SK-N-SH treated with all-trans-retinoic acid at 6 μM for 48 hours (cell line): ENCODE data around the gene CENPK.
A peak's percentile ranks its signal among the peaks of the same experiment; 100 is the strongest.

ENCODE experiments used
- ATAC-seq: fragments of 200-7000 bp; cut with Tn5 transposase; 3 replicates; pipeline ENCODE4 v1.9.1; 2020; ENCODE audit warnings: mild to moderate bottlenecking, moderate library complexity
- ARNTL ChIP-seq: fragments of 450-650 bp; formaldehyde crosslinking; IDR thresholded peaks from 2 replicates; pipeline ENCODE4 v1.5.0; 2020; ENCODE audit warnings: low read depth, mild to moderate bottlenecking, moderate library complexity, borderline replicate concordance
- BACH2 ChIP-seq: fragments of 250-450 bp; sonication (Bioruptor Pico); IDR thresholded peaks from 2 replicates; pipeline ENCODE4 v1.9.0; 2021; ENCODE audit warnings: mild to moderate bottlenecking, borderline replicate concordance
- CSDC2 ChIP-seq: fragments of 250-450 bp; sonication (Bioruptor Pico); IDR thresholded peaks from 2 replicates; pipeline ENCODE4 v1.5.0; 2020; ENCODE audit warnings: mild to moderate bottlenecking, moderate library complexity
- GLIS3 ChIP-seq: fragments of 250-450 bp; sonication (Bioruptor Pico); IDR thresholded peaks from 2 replicates; pipeline ENCODE4 v1.5.0; 2020; ENCODE audit warnings: mild to moderate bottlenecking, moderate library complexity
- ISL1 ChIP-seq: fragments of 250-450 bp; sonication (Bioruptor Pico); IDR thresholded peaks from 2 replicates; pipeline ENCODE4 v2.1.2; 2022; ENCODE audit warnings: mild to moderate bottlenecking, moderate library complexity
- PPARA ChIP-seq: fragments of 250-450 bp; sonication (Bioruptor Pico); IDR thresholded peaks from 2 replicates; pipeline ENCODE4 v1.5.0; 2020; ENCODE audit warnings: mild to moderate bottlenecking, borderline replicate concordance
- TCF4 ChIP-seq: fragments of 250-450 bp; sonication (Bioruptor Pico); IDR thresholded peaks from 2 replicates; pipeline ENCODE4 v1.8.0; 2021; ENCODE audit warnings: mild to moderate bottlenecking, moderate library complexity, borderline replicate concordance
- ZC3H10 ChIP-seq: fragments of 250-450 bp; sonication (Bioruptor Pico); IDR thresholded peaks from 2 replicates; pipeline ENCODE4 v1.5.1; 2021; ENCODE audit warnings: mild to moderate bottlenecking, moderate library complexity
- ZFP30 ChIP-seq: fragments of 450-650 bp; formaldehyde crosslinking; IDR thresholded peaks from 2 replicates; pipeline ENCODE4 v1.5.0; 2022; ENCODE audit warnings: mild to moderate bottlenecking, moderate library complexity
- ZNF565 ChIP-seq: fragments of 450-650 bp; formaldehyde crosslinking; conservative IDR thresholded peaks from 2 replicates; pipeline ENCODE4 v1.5.0; 2020; ENCODE audit warnings: low read depth, mild to moderate bottlenecking, moderate library complexity
- ZNF70 ChIP-seq: fragments of 450-650 bp; formaldehyde crosslinking; IDR thresholded peaks from 2 replicates; pipeline ENCODE4 v1.5.0; 2020; ENCODE audit warnings: mild to moderate bottlenecking, moderate library complexity
- ZNF8 ChIP-seq: fragments of 450-650 bp; formaldehyde crosslinking; IDR thresholded peaks from 2 replicates; pipeline ENCODE4 v1.5.0; 2020; ENCODE audit warnings: mild to moderate bottlenecking, moderate library complexity
- TF ChIP-seq, protein P1 (sequence below): fragments of 250-450 bp; sonication (Bioruptor Pico); IDR thresholded peaks from 2 replicates; pipeline ENCODE4 v1.5.0; 2020; ENCODE audit warnings: mild to moderate bottlenecking, moderate library complexity
- TF ChIP-seq, protein P2 (sequence below): fragments of 250-450 bp; sonication (Bioruptor Pico); IDR thresholded peaks from 2 replicates; pipeline ENCODE4 v1.8.0; 2020; ENCODE audit warnings: mild to moderate bottlenecking, moderate library complexity, borderline replicate concordance
- TF ChIP-seq, protein P3 (sequence below): fragments of 250-450 bp; sonication (Bioruptor Pico); IDR thresholded peaks from 2 replicates; pipeline ENCODE4 v1.5.1; 2021; ENCODE audit warnings: mild to moderate bottlenecking, moderate library complexity
- TF ChIP-seq, protein P4 (sequence below): fragments of 250-450 bp; sonication (Bioruptor Pico); IDR thresholded peaks from 2 replicates; pipeline ENCODE4 v1.5.1; 2020; ENCODE audit warnings: low read depth, mild to moderate bottlenecking, moderate library complexity
- TF ChIP-seq, protein P5 (sequence below): fragments of 250-450 bp; sonication (Bioruptor Pico); IDR thresholded peaks from 2 replicates; pipeline ENCODE4 v1.8.0; 2021; ENCODE audit warnings: low read depth, mild to moderate bottlenecking, moderate library complexity, borderline replicate concordance

Gene CENPK

DNA sequence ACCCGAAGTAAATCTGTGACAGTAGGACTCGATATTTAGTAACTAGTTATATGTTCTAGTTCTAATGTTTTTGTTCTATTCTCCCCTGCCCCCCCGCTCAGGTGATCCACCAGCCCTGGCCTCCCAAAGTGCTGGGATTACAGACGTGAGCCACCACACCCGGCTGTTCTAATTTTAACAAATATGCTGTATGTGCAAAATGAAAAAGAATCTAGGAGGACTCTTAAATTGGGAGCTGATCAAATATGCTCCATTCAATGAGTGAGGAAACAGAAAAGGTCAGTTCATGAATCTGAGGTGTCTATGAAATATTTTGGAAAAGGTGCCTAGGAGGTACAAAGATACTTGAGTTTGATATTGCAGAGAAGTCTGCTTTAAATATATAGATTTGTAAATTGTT, 16.8 kb downstream of the CENPK start:
- no peak for TF ChIP-seq ZFP30 (CRISPR knock-in tag)
- ATAC-seq: no peak

DNA sequence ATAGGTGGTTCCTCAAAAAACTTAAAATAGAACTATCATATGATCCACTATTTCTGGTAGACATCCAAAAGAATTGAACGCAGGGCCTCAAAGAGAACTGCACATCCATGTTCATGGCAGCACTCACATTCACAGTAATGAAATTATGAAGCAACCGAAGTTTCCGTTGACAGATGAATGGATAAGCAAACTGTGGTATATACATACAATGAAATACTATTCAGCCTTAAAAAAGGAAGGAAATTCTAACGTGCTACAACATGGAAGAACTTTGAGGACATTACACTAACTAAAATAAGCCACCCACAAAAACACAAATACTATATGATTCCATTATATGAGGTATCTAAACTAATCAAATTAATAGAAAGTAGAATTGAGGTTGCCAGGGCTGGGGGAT, 18.5 kb downstream of the CENPK start:
- TF ChIP-seq ZNF565 (no peak), ZNF8 (peak; percentile 60), CSDC2 (CRISPR knock-in tag) (no peak), ISL1 (CRISPR knock-in tag) (no peak), ARNTL (CRISPR knock-in tag) (no peak)
- TF ChIP-seq, protein P1, sequence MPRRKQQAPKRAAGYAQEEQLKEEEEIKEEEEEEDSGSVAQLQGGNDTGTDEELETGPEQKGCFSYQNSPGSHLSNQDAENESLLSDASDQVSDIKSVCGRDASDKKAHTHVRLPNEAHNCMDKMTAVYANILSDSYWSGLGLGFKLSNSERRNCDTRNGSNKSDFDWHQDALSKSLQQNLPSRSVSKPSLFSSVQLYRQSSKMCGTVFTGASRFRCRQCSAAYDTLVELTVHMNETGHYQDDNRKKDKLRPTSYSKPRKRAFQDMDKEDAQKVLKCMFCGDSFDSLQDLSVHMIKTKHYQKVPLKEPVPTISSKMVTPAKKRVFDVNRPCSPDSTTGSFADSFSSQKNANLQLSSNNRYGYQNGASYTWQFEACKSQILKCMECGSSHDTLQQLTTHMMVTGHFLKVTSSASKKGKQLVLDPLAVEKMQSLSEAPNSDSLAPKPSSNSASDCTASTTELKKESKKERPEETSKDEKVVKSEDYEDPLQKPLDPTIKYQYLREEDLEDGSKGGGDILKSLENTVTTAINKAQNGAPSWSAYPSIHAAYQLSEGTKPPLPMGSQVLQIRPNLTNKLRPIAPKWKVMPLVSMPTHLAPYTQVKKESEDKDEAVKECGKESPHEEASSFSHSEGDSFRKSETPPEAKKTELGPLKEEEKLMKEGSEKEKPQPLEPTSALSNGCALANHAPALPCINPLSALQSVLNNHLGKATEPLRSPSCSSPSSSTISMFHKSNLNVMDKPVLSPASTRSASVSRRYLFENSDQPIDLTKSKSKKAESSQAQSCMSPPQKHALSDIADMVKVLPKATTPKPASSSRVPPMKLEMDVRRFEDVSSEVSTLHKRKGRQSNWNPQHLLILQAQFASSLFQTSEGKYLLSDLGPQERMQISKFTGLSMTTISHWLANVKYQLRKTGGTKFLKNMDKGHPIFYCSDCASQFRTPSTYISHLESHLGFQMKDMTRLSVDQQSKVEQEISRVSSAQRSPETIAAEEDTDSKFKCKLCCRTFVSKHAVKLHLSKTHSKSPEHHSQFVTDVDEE: no peak
- no peak for ATAC-seq

DNA sequence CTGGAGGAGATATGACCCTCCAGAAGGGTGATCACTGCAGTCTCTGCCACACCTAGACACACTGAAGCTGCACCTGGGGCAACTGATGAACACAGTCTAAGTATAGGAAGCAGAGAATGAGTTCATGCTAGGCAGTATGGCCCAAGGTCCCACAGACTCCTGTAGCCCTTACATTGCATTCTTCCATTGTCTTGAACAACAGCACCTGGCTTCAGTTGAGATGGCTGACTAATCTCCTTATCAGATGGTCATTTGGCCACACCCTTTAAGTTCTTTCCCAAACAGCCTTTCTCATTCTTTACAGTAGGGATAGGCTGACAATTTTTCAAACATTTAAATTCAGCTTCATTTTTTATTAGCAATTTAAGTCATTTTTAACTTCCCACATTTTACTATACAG, 23.1 kb downstream of the CENPK start:
- TF ChIP-seq, protein P2, sequence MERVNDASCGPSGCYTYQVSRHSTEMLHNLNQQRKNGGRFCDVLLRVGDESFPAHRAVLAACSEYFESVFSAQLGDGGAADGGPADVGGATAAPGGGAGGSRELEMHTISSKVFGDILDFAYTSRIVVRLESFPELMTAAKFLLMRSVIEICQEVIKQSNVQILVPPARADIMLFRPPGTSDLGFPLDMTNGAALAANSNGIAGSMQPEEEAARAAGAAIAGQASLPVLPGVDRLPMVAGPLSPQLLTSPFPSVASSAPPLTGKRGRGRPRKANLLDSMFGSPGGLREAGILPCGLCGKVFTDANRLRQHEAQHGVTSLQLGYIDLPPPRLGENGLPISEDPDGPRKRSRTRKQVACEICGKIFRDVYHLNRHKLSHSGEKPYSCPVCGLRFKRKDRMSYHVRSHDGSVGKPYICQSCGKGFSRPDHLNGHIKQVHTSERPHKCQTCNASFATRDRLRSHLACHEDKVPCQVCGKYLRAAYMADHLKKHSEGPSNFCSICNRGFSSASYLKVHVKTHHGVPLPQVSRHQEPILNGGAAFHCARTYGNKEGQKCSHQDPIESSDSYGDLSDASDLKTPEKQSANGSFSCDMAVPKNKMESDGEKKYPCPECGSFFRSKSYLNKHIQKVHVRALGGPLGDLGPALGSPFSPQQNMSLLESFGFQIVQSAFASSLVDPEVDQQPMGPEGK (CRISPR knock-in tag): no peak
- TF ChIP-seq, protein P3, sequence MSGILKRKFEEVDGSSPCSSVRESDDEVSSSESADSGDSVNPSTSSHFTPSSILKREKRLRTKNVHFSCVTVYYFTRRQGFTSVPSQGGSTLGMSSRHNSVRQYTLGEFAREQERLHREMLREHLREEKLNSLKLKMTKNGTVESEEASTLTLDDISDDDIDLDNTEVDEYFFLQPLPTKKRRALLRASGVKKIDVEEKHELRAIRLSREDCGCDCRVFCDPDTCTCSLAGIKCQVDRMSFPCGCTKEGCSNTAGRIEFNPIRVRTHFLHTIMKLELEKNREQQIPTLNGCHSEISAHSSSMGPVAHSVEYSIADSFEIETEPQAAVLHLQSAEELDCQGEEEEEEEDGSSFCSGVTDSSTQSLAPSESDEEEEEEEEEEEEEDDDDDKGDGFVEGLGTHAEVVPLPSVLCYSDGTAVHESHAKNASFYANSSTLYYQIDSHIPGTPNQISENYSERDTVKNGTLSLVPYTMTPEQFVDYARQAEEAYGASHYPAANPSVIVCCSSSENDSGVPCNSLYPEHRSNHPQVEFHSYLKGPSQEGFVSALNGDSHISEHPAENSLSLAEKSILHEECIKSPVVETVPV (CRISPR knock-in tag): no peak
- TF ChIP-seq, protein P4, sequence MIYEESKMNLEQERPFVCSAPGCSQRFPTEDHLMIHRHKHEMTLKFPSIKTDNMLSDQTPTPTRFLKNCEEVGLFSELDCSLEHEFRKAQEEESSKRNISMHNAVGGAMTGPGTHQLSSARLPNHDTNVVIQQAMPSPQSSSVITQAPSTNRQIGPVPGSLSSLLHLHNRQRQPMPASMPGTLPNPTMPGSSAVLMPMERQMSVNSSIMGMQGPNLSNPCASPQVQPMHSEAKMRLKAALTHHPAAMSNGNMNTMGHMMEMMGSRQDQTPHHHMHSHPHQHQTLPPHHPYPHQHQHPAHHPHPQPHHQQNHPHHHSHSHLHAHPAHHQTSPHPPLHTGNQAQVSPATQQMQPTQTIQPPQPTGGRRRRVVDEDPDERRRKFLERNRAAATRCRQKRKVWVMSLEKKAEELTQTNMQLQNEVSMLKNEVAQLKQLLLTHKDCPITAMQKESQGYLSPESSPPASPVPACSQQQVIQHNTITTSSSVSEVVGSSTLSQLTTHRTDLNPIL (CRISPR knock-in tag): no peak
- TF ChIP-seq, protein P1: no peak
- TF ChIP-seq ARNTL (CRISPR knock-in tag): no peak
- TF ChIP-seq, protein P5, sequence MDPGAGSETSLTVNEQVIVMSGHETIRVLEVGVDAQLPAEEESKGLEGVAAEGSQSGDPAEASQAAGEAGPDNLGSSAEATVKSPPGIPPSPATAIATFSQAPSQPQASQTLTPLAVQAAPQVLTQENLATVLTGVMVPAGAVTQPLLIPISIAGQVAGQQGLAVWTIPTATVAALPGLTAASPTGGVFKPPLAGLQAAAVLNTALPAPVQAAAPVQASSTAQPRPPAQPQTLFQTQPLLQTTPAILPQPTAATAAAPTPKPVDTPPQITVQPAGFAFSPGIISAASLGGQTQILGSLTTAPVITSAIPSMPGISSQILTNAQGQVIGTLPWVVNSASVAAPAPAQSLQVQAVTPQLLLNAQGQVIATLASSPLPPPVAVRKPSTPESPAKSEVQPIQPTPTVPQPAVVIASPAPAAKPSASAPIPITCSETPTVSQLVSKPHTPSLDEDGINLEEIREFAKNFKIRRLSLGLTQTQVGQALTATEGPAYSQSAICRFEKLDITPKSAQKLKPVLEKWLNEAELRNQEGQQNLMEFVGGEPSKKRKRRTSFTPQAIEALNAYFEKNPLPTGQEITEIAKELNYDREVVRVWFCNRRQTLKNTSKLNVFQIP (CRISPR knock-in tag): no peak
- no peak for ATAC-seq

DNA sequence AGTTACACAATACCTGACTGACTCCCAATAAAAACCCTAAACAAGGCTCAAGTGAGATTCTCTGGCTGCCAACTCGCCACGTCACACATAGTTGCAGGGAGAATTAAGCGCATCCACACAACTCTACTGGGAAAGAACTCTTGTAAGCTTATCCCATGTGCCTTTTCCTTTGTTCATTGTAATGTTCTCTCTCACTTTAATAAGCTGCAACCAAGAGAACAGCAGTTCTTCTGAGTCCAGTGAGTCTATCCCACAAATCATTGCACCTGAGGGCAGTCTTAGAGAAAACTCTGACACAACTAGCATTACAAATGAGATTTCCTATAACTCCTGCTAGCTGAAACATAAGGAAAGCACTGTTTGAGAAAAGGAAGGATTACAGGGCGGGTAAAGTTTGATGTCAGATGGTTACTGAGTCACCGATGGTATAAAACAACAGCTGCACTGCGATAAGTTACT, 27.4 kb downstream of the CENPK start:
- TF ChIP-seq BACH2 (CRISPR knock-in tag) (no peak), PPARA (CRISPR knock-in tag) (no peak), ZFP30 (CRISPR knock-in tag) (no peak), ZNF565 (no peak), ZC3H10 (CRISPR knock-in tag) (no peak), ZNF8 (no peak), ZNF70 (no peak), CSDC2 (CRISPR knock-in tag) (no peak), ISL1 (CRISPR knock-in tag) (no peak), GLIS3 (CRISPR knock-in tag) (no peak), TCF4 (no peak)
- TF ChIP-seq, protein P3 (CRISPR knock-in tag): no peak
- TF ChIP-seq, protein P1: no peak
- ATAC-seq: no peak
